Uterus (tissue), 2 donors: Measurements from ENCODE around the gene SERPINA6.

Experiments
- POLR2A ChIP-seq, 2 donors: fragments of 450-650 bp; IDR thresholded peaks; one replicate each; pipeline ENCODE4 v1.6.1; 2016; ENCODE audit warnings: antibody characterized with exemption in 2 of 2, mild to moderate bottlenecking in 1 of 2, moderate library complexity in 1 of 2
- TF ChIP-seq, protein P1 (sequence below), 4 experiments: fragments of 200-600 bp in 2 of 4; fragments of 450-650 bp in 2 of 4; sonication (generic) in 2 of 4; IDR thresholded peaks; one replicate each; pipeline ENCODE4 v1.5.1; 2016 to 2019; ENCODE audit warnings: antibody characterized with exemption in 4 of 4, mild to moderate bottlenecking in 2 of 4, moderate library complexity in 1 of 4

DNA sequence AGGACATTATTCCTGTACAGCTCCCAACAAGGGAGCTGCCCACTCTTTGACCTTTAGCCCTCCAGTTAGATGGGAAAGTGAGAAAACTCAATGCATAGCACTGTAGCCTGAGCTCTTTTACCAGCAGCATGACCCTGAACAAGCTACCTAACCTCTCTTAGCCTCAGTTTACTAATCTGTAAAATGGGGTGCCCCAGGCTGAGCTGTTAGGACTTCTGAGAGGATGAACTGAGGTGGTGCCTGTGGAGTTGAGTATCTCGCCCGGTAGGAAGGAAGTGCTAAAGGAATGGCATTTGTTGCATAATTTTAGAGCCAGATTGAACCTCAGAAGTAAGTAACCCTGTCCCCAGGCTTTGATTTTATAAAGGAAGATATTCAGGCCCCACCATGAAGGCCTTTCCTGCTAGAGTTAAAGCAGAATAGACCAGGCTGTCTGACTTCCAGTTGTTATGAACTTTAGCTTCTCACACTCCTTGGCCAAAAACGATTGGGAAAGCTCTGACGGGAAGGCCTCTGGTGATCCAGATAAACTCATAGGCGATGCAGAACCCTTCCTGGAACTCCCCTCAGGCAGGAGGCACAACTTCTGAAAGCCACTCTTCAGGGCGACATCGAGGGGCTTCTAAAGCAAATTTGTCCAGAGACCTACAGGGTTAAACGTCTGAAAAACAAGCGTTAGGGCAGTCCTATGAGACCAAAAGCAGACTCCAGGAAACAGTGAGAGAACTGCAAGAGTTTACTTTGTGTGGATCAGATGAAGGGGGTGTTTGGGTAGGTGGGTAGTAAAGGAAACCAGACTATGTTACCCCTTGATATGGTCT lies 27.6 kb downstream of the SERPINA6 start:
- TF ChIP-seq, protein P1, sequence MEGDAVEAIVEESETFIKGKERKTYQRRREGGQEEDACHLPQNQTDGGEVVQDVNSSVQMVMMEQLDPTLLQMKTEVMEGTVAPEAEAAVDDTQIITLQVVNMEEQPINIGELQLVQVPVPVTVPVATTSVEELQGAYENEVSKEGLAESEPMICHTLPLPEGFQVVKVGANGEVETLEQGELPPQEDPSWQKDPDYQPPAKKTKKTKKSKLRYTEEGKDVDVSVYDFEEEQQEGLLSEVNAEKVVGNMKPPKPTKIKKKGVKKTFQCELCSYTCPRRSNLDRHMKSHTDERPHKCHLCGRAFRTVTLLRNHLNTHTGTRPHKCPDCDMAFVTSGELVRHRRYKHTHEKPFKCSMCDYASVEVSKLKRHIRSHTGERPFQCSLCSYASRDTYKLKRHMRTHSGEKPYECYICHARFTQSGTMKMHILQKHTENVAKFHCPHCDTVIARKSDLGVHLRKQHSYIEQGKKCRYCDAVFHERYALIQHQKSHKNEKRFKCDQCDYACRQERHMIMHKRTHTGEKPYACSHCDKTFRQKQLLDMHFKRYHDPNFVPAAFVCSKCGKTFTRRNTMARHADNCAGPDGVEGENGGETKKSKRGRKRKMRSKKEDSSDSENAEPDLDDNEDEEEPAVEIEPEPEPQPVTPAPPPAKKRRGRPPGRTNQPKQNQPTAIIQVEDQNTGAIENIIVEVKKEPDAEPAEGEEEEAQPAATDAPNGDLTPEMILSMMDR (IDR thresholded peaks at IDR 0.05): no peak
- no peak for TF ChIP-seq POLR2A (IDR thresholded peaks at IDR 0.05)
